Activated CD8-positive, alpha-beta memory T cell treated with anti-CD3 and anti-CD28 coated beads, Interleukin-2, amount 10 ng/mL, durations not matched to agents 7 days and 5 days (primary cell): ENCODE measurements around the gene UBE3D. TPM values are rescaled to one million over a fixed set of nuclear protein-coding genes. Genes with fewer than 3 reads are reported as not detected.
"Not testable (repeated sequence)": the region's sequence is repeated elsewhere in the genome, so short reads cannot be mapped to it uniquely, and the experiment has no call there.

ENCODE experiments used
- ATAC-seq: fragments of 150-1000 bp; cut with Tn5 transposase; one replicate; pipeline ENCODE4 v1.10.0; 2021; ENCODE audit warnings: moderate library complexity
- CTCF ChIA-PET: fragments of 350-600 bp; sonication (Branson Sonifier 250); formaldehyde crosslinking; loops from one replicate; lab custom pipeline; 2021; ENCODE audit warnings: antibody characterized with exemption; lab: Charles Lee
- DNase-seq: peaks from one replicate; pipeline ENCODE4 v3.0.0-alpha.2; 2020
- H3K27ac Mint-ChIP-seq: one replicate; pipeline ENCODE4 v1.8.0; 2021; ENCODE audit warnings: mild to moderate bottlenecking, mixed read lengths
- H3K27me3 Mint-ChIP-seq: one replicate; pipeline ENCODE4 v1.8.0; 2021; ENCODE audit warnings: mixed read lengths
- H3K36me3 Mint-ChIP-seq: one replicate; pipeline ENCODE4 v1.8.0; 2021; ENCODE audit warnings: mild to moderate bottlenecking, mixed read lengths
- H3K4me1 Mint-ChIP-seq: one replicate; pipeline ENCODE4 v1.8.0; 2021; ENCODE audit warnings: mixed read lengths
- H3K4me3 Mint-ChIP-seq: one replicate; pipeline ENCODE4 v1.8.0; 2021; ENCODE audit warnings: mild to moderate bottlenecking, moderate library complexity, mixed read lengths
- H3K9me3 Mint-ChIP-seq: one replicate; pipeline ENCODE4 v1.8.0; 2022; ENCODE audit warnings: low read depth, mixed read lengths
- total RNA-seq, 2 experiments: library from RNA; stranded (reverse); gene quantifications; one replicate each; pipeline ENCODE4 v1.2.3, GENCODE V29; 2021

Gene UBE3D
- total RNA-seq, 2 experiments from 2014 or later: 4.6 to 4.7 TPM

- Mint-ChIP-seq H3K4me3 (no peak overlapping the region), H3K27ac (no peak overlapping the region), H3K4me1 (no peaks in the 10 kb centered on the region), H3K27me3 (no peaks in the 10 kb centered on the region), H3K9me3 (no peaks in the 10 kb centered on the region), H3K36me3 (peaks cover 3% of the 10 kb centered on the region)
- no peak for ATAC-seq
- DNase-seq: no peak
- CTCF ChIA-PET: no interaction called here
Measured at GRCh38 chr6:82957171-82957867, 108.3 kb downstream of the UBE3D start.

- Mint-ChIP-seq H3K27me3 (no peaks in the 10 kb centered on the region), H3K4me3 (no peak overlapping the region), H3K4me1 (no peaks in the 10 kb centered on the region), H3K36me3 (peaks cover 3% of the 10 kb centered on the region), H3K9me3 (no peaks in the 10 kb centered on the region), H3K27ac (no peak overlapping the region)
- DNase-seq: no peak
- ATAC-seq: no peak
- CTCF ChIA-PET: no interaction called here
Measured at GRCh38 chr6:82955841-82956240, 109.8 kb downstream of the UBE3D start.

DNA sequence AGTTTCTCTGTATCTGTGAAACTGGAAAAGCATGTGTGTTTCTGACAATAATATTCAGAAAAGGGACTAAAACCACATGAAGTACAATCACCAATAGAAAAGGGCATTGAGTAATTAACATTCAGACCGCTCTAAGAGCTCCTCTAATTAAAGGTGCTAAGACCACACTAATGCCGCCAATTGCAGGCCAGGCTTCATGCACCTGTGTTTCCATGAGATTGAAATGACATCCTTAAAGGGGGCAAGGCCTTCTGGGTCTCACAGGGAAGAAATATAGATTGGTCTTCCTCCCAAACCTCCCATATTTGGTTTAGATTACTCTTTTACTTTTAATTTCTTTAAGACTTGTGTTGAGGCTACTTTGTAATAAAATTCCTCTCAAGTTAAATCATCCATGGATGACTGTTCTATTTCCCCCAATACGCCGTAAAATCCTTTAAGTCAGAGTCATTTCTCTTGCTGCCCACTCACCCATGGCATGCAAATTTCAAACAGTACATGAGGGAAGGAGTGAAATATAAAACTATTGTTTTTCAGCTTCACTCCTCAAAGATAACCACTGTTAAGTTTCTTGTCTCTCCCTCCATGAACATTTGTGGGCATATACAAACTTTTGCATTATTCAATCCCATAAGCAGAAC is 110.6 kb downstream of the UBE3D start:
- H3K36me3 Mint-ChIP-seq: peaks cover 6% of the 10 kb centered on the region
- no peak overlapping the region for H3K4me3 Mint-ChIP-seq
- ATAC-seq: no peak
- H3K27me3 Mint-ChIP-seq: no peaks in the 10 kb centered on the region
- no peak overlapping the region for H3K27ac Mint-ChIP-seq
- H3K4me1 Mint-ChIP-seq: no peaks in the 10 kb centered on the region
- no peak for DNase-seq
- CTCF ChIA-PET: no interaction called here
- H3K9me3 Mint-ChIP-seq: no peaks in the 10 kb centered on the region

DNA sequence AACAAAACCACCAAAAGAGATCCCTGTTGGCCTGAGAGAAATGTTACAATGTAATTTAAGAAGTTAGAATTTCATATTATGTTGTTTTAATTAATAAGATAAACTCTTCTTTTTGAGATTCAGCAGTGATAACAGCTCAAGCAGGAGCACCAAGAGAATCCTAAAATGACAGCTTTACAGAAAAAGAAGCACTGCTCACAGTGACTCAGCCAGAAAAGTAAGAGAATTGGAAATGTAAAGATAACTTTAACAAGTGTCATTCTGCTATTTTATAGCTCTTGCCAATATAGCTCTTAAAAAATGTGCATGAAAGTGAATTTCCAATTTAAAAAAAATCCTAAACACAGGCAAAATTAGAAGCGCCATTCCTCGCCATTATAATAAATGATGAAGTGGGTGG is 111.3 kb downstream of the UBE3D start:
- Mint-ChIP-seq H3K36me3 (peaks cover 6% of the 10 kb centered on the region), H3K27ac (no peak overlapping the region), H3K27me3 (no peaks in the 10 kb centered on the region), H3K9me3 (no peaks in the 10 kb centered on the region), H3K4me1 (no peaks in the 10 kb centered on the region), H3K4me3 (no peak overlapping the region)
- DNase-seq: no peak
- ATAC-seq: no peak
- CTCF ChIA-PET: no interaction called here

DNA sequence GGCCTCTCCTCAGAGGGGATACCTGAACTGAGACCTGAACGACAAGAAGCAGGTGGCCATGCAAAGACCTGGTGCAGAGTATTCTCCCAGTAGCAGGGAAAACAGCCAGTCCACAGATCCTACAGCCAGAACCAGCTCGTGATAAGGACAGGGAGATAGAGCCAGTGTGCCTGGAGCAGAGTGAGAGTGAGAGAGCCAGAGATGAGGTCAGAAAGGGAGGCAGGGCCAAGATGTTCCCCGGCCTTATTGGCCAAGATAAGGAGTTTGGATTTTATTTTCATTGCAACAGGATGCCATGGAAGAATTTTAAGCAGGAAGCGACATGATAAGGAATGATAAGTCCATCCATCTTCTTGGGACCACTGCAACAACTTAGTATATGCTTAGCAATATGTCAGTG is 111.8 kb downstream of the UBE3D start:
- Mint-ChIP-seq H3K4me3 (no peak overlapping the region), H3K27me3 (no peaks in the 10 kb centered on the region), H3K4me1 (no peaks in the 10 kb centered on the region), H3K9me3 (no peaks in the 10 kb centered on the region), H3K36me3 (peaks cover 6% of the 10 kb centered on the region), H3K27ac (no peak overlapping the region)
- DNase-seq: no peak
- CTCF ChIA-PET: no interaction called here
- no peak for ATAC-seq

DNA sequence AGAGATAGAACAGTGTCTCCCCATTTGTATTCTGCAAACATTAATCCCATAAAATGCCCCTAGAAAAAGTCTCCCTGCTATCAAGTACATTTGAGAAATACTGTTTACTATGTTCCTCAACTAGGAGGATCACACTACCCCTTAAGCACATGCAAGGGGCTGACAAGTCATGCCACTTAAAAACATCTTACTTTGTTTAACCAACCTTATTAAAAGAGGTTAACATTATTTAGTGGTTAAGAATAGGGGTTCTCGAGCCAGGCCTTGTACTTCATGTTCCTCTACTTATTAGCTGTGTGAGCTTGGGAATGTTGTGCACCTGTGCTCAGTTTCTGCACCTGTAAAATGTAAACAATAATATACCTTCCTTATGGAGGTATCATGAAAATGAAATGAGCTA is 113.7 kb downstream of the UBE3D start:
- peaks cover 2% of the 10 kb centered on the region for H3K9me3 Mint-ChIP-seq
- peaks cover 9% of the 10 kb centered on the region for H3K36me3 Mint-ChIP-seq
- CTCF ChIA-PET: no interaction called here

DNA sequence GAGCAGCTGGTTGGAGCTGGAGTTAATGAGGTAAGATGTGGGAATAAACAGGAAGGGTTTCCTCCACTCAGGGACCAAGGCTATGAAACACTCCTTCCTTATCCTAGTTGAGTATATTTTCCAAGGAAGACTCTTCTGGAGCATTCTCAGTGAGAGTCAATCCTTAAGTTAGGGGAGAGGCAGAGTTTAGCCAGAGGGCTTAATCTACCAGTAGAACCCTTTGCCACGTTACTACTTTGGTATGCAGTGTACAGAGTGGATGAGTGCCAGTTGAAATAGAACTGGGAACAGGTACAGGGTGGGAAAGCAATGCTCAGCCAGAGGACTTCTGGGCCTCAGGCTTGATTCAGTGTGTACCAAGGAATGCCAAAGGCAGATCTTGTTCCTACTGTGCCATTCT is 114.3 kb downstream of the UBE3D start:
- ATAC-seq: no peak
- H3K4me3 Mint-ChIP-seq: no peak overlapping the region
- CTCF ChIA-PET: no interaction called here
- no peak for DNase-seq
- no peak overlapping the region for H3K27ac Mint-ChIP-seq
- H3K4me1 Mint-ChIP-seq: peaks cover 5% of the 10 kb centered on the region
- no peaks in the 10 kb centered on the region for H3K27me3 Mint-ChIP-seq
- H3K9me3 Mint-ChIP-seq: peaks cover 2% of the 10 kb centered on the region
- H3K36me3 Mint-ChIP-seq: peaks cover 9% of the 10 kb centered on the region

More for the DNA sequence above, 113.7 kb downstream of the UBE3D start:
- DNase-seq (no peak), ATAC-seq (no peak)
- no peaks in the 10 kb centered on the region for H3K4me1 Mint-ChIP-seq
- no peak overlapping the region for H3K4me3 Mint-ChIP-seq
- H3K27ac Mint-ChIP-seq: no peak overlapping the region
- H3K27me3 Mint-ChIP-seq: no peaks in the 10 kb centered on the region

- Mint-ChIP-seq H3K36me3 (peaks cover 41% of the 10 kb centered on the region), H3K9me3 (peaks cover 28% of the 10 kb centered on the region)
- DNase-seq, H3K4me1 Mint-ChIP-seq, CTCF ChIA-PET, H3K4me3 Mint-ChIP-seq, H3K27ac Mint-ChIP-seq, ATAC-seq, H3K27me3 Mint-ChIP-seq: not testable (repeated sequence)
Measured at GRCh38 chr6:82930915-82931314, 134.7 kb downstream of the UBE3D start.

DNA sequence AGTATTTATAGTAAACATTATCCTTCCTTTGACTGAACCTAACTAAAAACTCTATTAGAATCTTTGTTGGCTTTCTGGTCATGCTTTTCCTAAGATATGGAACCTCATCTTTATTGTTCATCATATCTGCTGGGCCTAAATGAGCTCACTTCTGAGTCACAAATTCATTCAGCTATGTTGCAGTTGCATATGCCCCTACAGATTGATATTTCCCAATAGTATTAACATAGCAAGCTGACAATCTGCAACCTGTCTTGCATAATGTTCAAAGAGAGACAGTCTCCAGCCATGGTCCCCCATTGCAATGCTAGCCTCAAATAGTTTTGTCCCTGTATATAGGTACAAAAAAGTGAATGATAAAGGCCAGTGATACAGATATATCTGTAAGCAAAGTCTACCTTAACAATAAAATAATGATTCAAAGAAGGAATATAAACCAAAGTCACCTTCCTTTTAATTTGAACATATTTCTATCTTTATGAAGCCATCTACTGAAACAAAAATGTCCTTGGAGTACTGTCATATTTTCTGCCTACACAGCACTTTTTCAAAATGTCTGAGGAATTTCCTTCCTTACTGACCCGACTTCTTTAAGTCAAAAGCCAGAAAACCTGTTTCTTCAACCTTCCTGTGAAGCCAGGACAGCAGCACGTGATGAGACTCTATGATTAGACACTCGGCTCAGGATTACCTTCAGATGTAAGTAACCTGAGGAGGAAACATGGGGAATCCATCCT is 140.7 kb downstream of the UBE3D start:
- H3K4me3 Mint-ChIP-seq: no peak overlapping the region
- H3K4me1 Mint-ChIP-seq: no peaks in the 10 kb centered on the region
- DNase-seq: no peak
- no peak for ATAC-seq
- H3K9me3 Mint-ChIP-seq: peaks cover 3% of the 10 kb centered on the region
- no peak overlapping the region for H3K27ac Mint-ChIP-seq
- CTCF ChIA-PET: no interaction called here
- no peaks in the 10 kb centered on the region for H3K27me3 Mint-ChIP-seq
- peaks cover 4% of the 10 kb centered on the region for H3K36me3 Mint-ChIP-seq

GRCh38 chr6:82921258-82921657 is 144.4 kb downstream of the UBE3D start:
- Mint-ChIP-seq H3K4me1 (no peaks in the 10 kb centered on the region), H3K9me3 (peaks cover 7% of the 10 kb centered on the region), H3K36me3 (peaks cover 6% of the 10 kb centered on the region), H3K27me3 (no peaks in the 10 kb centered on the region), H3K4me3 (no peak overlapping the region), H3K27ac (no peak overlapping the region)
- ATAC-seq: no peak
- no peak for DNase-seq
- CTCF ChIA-PET: no interaction called here

GRCh38 chr6:82917346-82918064 is 148.1 kb downstream of the UBE3D start:
- DNase-seq (no peak), ATAC-seq (no peak)
- H3K36me3 Mint-ChIP-seq: peaks cover 6% of the 10 kb centered on the region
- peaks cover 7% of the 10 kb centered on the region for H3K9me3 Mint-ChIP-seq
- CTCF ChIA-PET: no interaction called here
- H3K27ac Mint-ChIP-seq: no peak overlapping the region
- H3K4me1 Mint-ChIP-seq: no peaks in the 10 kb centered on the region
- no peak overlapping the region for H3K4me3 Mint-ChIP-seq
- H3K27me3 Mint-ChIP-seq: no peaks in the 10 kb centered on the region

DNA sequence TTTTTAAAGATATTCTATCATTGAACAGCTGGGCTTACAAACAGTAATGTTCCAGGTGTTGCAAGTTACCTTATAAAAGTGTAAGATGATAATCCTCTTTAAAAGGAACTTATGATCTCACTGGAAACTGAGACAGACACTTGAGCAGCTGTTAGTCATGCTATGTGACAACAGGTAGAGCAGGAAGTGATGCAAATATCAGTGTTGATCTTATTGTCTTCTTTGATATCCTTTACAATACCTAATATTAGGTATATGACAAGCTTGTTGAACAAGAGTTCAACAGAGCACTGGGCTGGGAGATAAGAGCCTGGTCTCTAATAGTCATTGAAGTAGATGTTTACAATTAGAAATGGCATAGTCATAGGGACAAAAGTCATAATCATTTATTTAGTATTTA is 150.0 kb downstream of the UBE3D start:
- no peaks in the 10 kb centered on the region for H3K27me3 Mint-ChIP-seq
- peaks cover 6% of the 10 kb centered on the region for H3K36me3 Mint-ChIP-seq
- H3K27ac Mint-ChIP-seq: no peak overlapping the region
- DNase-seq (no peak), ATAC-seq (no peak)
- H3K4me1 Mint-ChIP-seq: no peaks in the 10 kb centered on the region
- H3K9me3 Mint-ChIP-seq: peaks cover 7% of the 10 kb centered on the region
- H3K4me3 Mint-ChIP-seq: no peak overlapping the region
- CTCF ChIA-PET: no interaction called here

DNA sequence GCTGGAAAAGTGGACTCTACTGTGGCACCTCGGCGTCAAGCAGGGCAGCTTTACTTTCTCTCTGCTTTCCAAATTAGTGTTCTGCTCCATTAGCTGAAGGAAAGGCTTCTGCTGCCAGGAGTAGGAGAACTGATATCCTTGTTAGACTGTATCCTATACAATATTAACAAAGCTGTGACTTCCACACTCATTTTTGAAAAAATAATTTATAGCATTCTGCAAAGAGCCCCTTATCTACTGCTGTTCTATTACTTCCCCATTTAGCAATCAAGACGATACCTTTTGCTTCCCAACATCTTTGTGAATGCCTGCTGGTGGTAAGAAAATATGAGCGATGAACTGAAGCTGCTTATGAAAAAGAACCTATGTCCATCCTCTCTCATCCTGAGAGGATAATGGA is 151.1 kb downstream of the UBE3D start:
- Mint-ChIP-seq H3K4me1 (no peaks in the 10 kb centered on the region), H3K36me3 (peaks cover 6% of the 10 kb centered on the region), H3K9me3 (peaks cover 7% of the 10 kb centered on the region), H3K27me3 (no peaks in the 10 kb centered on the region), H3K27ac (no peak overlapping the region), H3K4me3 (no peak overlapping the region)
- DNase-seq (no peak), ATAC-seq (no peak)
- CTCF ChIA-PET: no interaction called here
